Activated CD4-positive, alpha-beta T cell treated with anti-CD3 and anti-CD28 coated beads, Interleukin-2, Interleukin-6, amounts not matched to agents 100 ng/mL and 50 ng/mL, durations not matched to agents 16 hours and 8 hours (primary cell): Measurements from ENCODE around the gene LAMC1.

Source experiments
- DNase-seq: peaks from one replicate; pipeline ENCODE4 v3.0.0-alpha.2; 2020

Gene LAMC1

GRCh38 chr1:183081402-183082120 is 58.3 kb downstream of the LAMC1 start:
- DNase-seq, result no peak

- no peak for DNase-seq
These were observed 59.4 kb downstream of the LAMC1 start for GRCh38 chr1:183082650-183083049.

- DNase-seq, result no peak
These were observed 63.8 kb downstream of the LAMC1 start for GRCh38 chr1:183087001-183087400.

- DNase-seq, result no peak
These were observed 65.9 kb downstream of the LAMC1 start for GRCh38 chr1:183089025-183089639.

GRCh38 chr1:183090391-183091006 is 67.3 kb downstream of the LAMC1 start:
- no peak for DNase-seq

- DNase-seq, result no peak
These were observed 68.0 kb downstream of the LAMC1 start for GRCh38 chr1:183091181-183091580.

GRCh38 chr1:183092350-183092749 is 69.1 kb downstream of the LAMC1 start:
- no peak for DNase-seq

- DNase-seq, result no peak
These were observed 69.9 kb downstream of the LAMC1 start for GRCh38 chr1:183093066-183093668.

GRCh38 chr1:183093786-183094298 is 70.6 kb downstream of the LAMC1 start:
- DNase-seq, result no peak

GRCh38 chr1:183094351-183094750 is 71.1 kb downstream of the LAMC1 start:
- no peak for DNase-seq

GRCh38 chr1:183096351-183096750 is 73.1 kb downstream of the LAMC1 start:
- DNase-seq, result no peak

GRCh38 chr1:183096894-183097293 is 73.7 kb downstream of the LAMC1 start:
- no peak for DNase-seq

- DNase-seq, result no peak
These were observed 74.3 kb downstream of the LAMC1 start for GRCh38 chr1:183097438-183098051.

- no peak for DNase-seq
These were observed 75.1 kb downstream of the LAMC1 start for GRCh38 chr1:183098317-183098716.

- DNase-seq, result no peak
These were observed 77.2 kb downstream of the LAMC1 start for GRCh38 chr1:183100361-183100974.

- no peak for DNase-seq
These were observed 77.9 kb downstream of the LAMC1 start for GRCh38 chr1:183101081-183101480.

GRCh38 chr1:183101841-183102276 is 78.6 kb downstream of the LAMC1 start:
- no peak for DNase-seq

- DNase-seq, result no peak
These were observed 79.9 kb downstream of the LAMC1 start for GRCh38 chr1:183103147-183103546.

- DNase-seq, result no peak
These were observed 80.4 kb downstream of the LAMC1 start for GRCh38 chr1:183103577-183103976.

- no peak for DNase-seq
These were observed 82.2 kb downstream of the LAMC1 start for GRCh38 chr1:183105449-183105848.

- DNase-seq, result no peak
These were observed 82.9 kb downstream of the LAMC1 start for GRCh38 chr1:183106166-183106565.

GRCh38 chr1:183106746-183107145 is 83.5 kb downstream of the LAMC1 start:
- no peak for DNase-seq
